ENCODE measurements around the gene GALNT14. TPM values are rescaled to one million over a fixed set of nuclear protein-coding genes. Genes with fewer than 3 reads are reported as not detected.

The GALNT14 gene
- total RNA-seq, 1 donor from 2014 or later: 2.1 TPM

DNA sequence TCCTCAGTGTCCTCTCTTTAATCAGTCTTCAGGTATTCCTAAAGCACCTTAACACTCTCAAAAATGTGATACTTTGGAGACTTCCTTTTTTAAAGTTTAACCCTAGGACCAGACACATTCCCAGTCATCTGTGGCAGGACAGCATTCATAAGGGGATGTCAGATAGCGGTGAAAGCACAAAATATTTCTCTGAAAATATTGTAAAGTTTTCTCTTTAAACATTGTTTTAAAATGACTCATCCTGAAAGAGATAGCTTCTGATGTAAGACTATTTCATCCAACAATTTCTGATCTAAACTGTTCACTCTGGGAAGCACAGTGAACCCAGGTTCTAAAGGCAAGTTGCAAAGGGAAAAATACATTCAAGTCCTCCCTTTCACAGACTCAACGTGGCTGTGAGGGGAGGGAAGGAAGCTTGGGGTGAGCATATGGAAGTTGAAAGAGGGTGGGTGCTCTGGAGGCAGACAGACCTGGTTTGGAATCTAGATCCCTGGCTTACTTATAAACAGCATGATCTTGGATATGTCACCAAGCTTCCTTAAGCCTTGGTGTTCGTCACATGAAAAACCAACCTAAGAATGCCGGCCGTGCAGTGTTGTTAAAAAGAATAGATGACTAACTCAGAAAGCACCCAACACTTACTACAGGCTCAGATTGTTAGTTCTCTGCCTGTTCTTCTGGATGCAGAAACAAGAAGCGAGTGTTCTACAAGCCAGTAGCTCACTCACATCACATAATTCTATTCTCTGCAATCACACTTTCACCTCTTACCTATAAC is 12.1 kb downstream of the GALNT14 start:
- no peak for DNase-seq (ENCODE audit: low read depth)
- TF ChIP-seq CTCF (IDR thresholded peaks at IDR 0.05; ENCODE audit: insufficient read depth, low read depth, low read length) (no peak), EZH2 (IDR thresholded peaks at IDR 0.05; ENCODE audit: insufficient read depth, low read length) (no peak)
- Histone ChIP-seq H4K20me1 (ENCODE audit: insufficient read depth, low read length) (no peaks in the 10 kb centered on the region), H3K9ac (ENCODE audit: low read length) (no peak overlapping the region), H3K36me3 (ENCODE audit: insufficient read depth, low read length) (no peaks in the 10 kb centered on the region), H2AFZ (ENCODE audit: low read depth, low read length) (no peak overlapping the region), H3K79me2 (ENCODE audit: insufficient read depth, low read length) (no peaks in the 10 kb centered on the region), H3K4me1 (ENCODE audit: insufficient read depth, low read length) (peaks cover 7% of the 10 kb centered on the region), H3K4me2 (ENCODE audit: low read length) (peak overlapping the region; percentile 55), H3K4me3 (ENCODE audit: insufficient read depth, low read depth, low read length) (no peak overlapping the region), H3K9me3 (ENCODE audit: insufficient read depth, low read depth, low read length) (no peaks in the 10 kb centered on the region), H3K27me3 (ENCODE audit: insufficient read depth, low read length) (no peaks in the 10 kb centered on the region), H3K27ac (ENCODE audit: low read depth, low read length) (no peak overlapping the region)
- no peaks in the 10 kb centered on the region for H3K9me3 Mint-ChIP-seq (ENCODE audit: unreplicated experiment)
- FAIRE-seq: no peak
- H3K4me3 Mint-ChIP-seq (ENCODE audit: unreplicated experiment): peak overlapping the region; percentile 22
- peak overlapping the region; percentile 86 for H3K27ac Mint-ChIP-seq (ENCODE audit: unreplicated experiment)
- no peaks in the 10 kb centered on the region for H3K36me3 Mint-ChIP-seq (ENCODE audit: low read depth, unreplicated experiment)
- peaks cover 6% of the 10 kb centered on the region for H3K27me3 Mint-ChIP-seq (ENCODE audit: low read depth, unreplicated experiment)
- H3K4me1 Mint-ChIP-seq (ENCODE audit: low read depth, unreplicated experiment): peaks cover 15% of the 10 kb centered on the region

DNA sequence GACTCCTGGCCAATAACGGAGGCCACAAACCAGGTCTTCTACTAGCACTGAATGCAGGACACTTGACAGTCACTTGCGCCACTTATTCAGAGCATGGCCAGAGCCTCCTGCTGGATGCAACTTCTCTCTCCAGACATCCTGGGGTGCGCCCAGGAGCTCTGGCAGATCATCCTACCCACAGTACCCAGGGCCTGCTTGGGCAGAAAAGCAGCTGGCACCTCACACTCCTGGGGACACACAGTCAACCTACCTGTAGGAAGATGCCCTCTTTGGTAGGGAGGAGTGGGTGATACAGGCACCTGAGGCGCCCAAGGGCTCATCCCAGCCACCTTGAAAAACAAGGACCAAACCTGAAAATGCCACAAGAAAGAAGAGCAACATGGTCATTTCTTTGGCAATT is 13.3 kb downstream of the GALNT14 start:
- H3K4me3 ChIP-seq (ENCODE audit: insufficient read depth, low read depth, low read length): no peak overlapping the region
- H3K27me3 Mint-ChIP-seq (ENCODE audit: low read depth, unreplicated experiment): peaks cover 6% of the 10 kb centered on the region
- no peaks in the 10 kb centered on the region for H3K79me2 ChIP-seq (ENCODE audit: insufficient read depth, low read length)
- no peak overlapping the region for H2AFZ ChIP-seq (ENCODE audit: low read depth, low read length)
- H3K9ac ChIP-seq (ENCODE audit: low read length): no peak overlapping the region
- H3K36me3 Mint-ChIP-seq (ENCODE audit: low read depth, unreplicated experiment): no peaks in the 10 kb centered on the region
- DNase-seq (ENCODE audit: low read depth): no peak
- H3K27ac Mint-ChIP-seq (ENCODE audit: unreplicated experiment): no peak overlapping the region
- TF ChIP-seq EZH2 (IDR thresholded peaks at IDR 0.05; ENCODE audit: insufficient read depth, low read length) (no peak), CTCF (IDR thresholded peaks at IDR 0.05; ENCODE audit: insufficient read depth, low read depth, low read length) (no peak)
- no peaks in the 10 kb centered on the region for H3K36me3 ChIP-seq (ENCODE audit: insufficient read depth, low read length)
- H3K4me1 ChIP-seq (ENCODE audit: insufficient read depth, low read length): peaks cover 7% of the 10 kb centered on the region
- H3K4me2 ChIP-seq (ENCODE audit: low read length): no peak overlapping the region
- no peak overlapping the region for H3K27ac ChIP-seq (ENCODE audit: low read depth, low read length)
- H3K27me3 ChIP-seq (ENCODE audit: insufficient read depth, low read length): no peaks in the 10 kb centered on the region
- no peaks in the 10 kb centered on the region for H3K9me3 Mint-ChIP-seq (ENCODE audit: unreplicated experiment)
- H4K20me1 ChIP-seq (ENCODE audit: insufficient read depth, low read length): no peaks in the 10 kb centered on the region
- H3K4me1 Mint-ChIP-seq (ENCODE audit: low read depth, unreplicated experiment): peaks cover 15% of the 10 kb centered on the region
- H3K9me3 ChIP-seq (ENCODE audit: insufficient read depth, low read depth, low read length): no peaks in the 10 kb centered on the region
- no peak for FAIRE-seq
- no peak overlapping the region for H3K4me3 Mint-ChIP-seq (ENCODE audit: unreplicated experiment)

GRCh38 chr2:31122133-31122532 is 16.1 kb downstream of the GALNT14 start:
- no peak overlapping the region for H3K27ac ChIP-seq (ENCODE audit: low read depth, low read length)
- DNase-seq (ENCODE audit: low read depth) (no peak), FAIRE-seq (no peak)
- no peaks in the 10 kb centered on the region for H3K9me3 Mint-ChIP-seq (ENCODE audit: unreplicated experiment)
- no peak overlapping the region for H3K27ac Mint-ChIP-seq (ENCODE audit: unreplicated experiment)
- H3K9me3 ChIP-seq (ENCODE audit: insufficient read depth, low read depth, low read length): no peaks in the 10 kb centered on the region
- no peak overlapping the region for H3K9ac ChIP-seq (ENCODE audit: low read length)
- no peaks in the 10 kb centered on the region for H3K27me3 ChIP-seq (ENCODE audit: insufficient read depth, low read length)
- no peak overlapping the region for H2AFZ ChIP-seq (ENCODE audit: low read depth, low read length)
- H3K27me3 Mint-ChIP-seq (ENCODE audit: low read depth, unreplicated experiment): peaks cover 2% of the 10 kb centered on the region
- H3K4me1 ChIP-seq (ENCODE audit: insufficient read depth, low read length): peaks cover 7% of the 10 kb centered on the region
- TF ChIP-seq EZH2 (IDR thresholded peaks at IDR 0.05; ENCODE audit: insufficient read depth, low read length) (no peak), CTCF (IDR thresholded peaks at IDR 0.05; ENCODE audit: insufficient read depth, low read depth, low read length) (no peak)
- H3K79me2 ChIP-seq (ENCODE audit: insufficient read depth, low read length): no peaks in the 10 kb centered on the region
- no peak overlapping the region for H3K4me2 ChIP-seq (ENCODE audit: low read length)
- H3K36me3 ChIP-seq (ENCODE audit: insufficient read depth, low read length): no peaks in the 10 kb centered on the region
- peaks cover 15% of the 10 kb centered on the region for H3K4me1 Mint-ChIP-seq (ENCODE audit: low read depth, unreplicated experiment)
- no peak overlapping the region for H3K4me3 Mint-ChIP-seq (ENCODE audit: unreplicated experiment)
- no peaks in the 10 kb centered on the region for H4K20me1 ChIP-seq (ENCODE audit: insufficient read depth, low read length)
- H3K36me3 Mint-ChIP-seq (ENCODE audit: low read depth, unreplicated experiment): no peaks in the 10 kb centered on the region
- no peak overlapping the region for H3K4me3 ChIP-seq (ENCODE audit: insufficient read depth, low read depth, low read length)
